NCI-H1105 treated with DMSO at 0.1 percent for 48 hours (cell line): ENCODE results near the gene RCCD1.
A peak's percentile ranks its signal among the peaks of the same experiment; 100 is the strongest.

Experiments
- DNase-seq: peaks from one replicate; lab custom pipeline; 2025; lab: John Stamatoyannopoulos, UW

RCCD1 gene

GRCh38 chr15:90966262-90966661, 11.6 kb downstream of the RCCD1 start:
- no peak for DNase-seq

DNA sequence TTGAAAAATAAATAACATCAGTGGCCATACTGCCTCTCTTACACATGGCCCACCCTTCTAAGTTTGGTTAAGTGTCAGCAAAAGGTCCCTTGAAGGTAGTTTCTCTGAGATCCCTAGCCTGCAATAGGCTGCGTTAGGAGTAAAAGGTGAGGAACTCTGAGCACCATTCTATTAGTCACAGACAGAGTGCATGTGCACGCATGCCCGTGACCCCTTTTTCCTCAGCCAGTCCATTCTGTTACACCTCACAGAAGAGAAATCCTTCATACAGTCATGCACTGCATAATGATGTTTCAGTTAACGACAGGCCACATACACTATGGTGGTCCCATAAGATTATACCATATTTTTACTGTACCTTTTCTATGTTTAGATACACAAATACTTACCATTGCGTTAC, 12.5 kb downstream of the RCCD1 start:
- DNase-seq = no peak

- no peak for DNase-seq
Observed at GRCh38 chr15:90968434-90968833, 13.8 kb downstream of the RCCD1 start.

GRCh38 chr15:90970274-90970673, 15.6 kb downstream of the RCCD1 start:
- DNase-seq = no peak

DNA sequence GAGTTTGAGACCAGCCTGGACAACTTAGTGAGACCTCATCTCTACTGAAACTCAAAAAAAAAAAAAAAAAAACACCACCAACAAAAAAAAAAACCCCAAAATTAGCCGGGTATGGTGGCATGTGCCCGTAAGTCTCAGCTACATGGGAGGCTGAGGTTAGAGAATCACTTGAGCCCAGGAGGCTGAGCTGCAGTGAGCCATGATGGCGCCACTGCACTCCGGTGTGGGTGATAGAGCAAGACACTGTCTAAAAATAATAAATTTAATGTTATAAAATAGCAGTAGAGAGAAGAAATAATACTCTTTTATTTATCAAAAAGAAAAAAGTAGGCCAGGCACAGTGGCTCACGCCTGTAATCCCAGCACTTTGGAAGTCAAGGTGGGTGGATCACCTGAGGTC, 17.4 kb downstream of the RCCD1 start:
- no peak for DNase-seq

DNA sequence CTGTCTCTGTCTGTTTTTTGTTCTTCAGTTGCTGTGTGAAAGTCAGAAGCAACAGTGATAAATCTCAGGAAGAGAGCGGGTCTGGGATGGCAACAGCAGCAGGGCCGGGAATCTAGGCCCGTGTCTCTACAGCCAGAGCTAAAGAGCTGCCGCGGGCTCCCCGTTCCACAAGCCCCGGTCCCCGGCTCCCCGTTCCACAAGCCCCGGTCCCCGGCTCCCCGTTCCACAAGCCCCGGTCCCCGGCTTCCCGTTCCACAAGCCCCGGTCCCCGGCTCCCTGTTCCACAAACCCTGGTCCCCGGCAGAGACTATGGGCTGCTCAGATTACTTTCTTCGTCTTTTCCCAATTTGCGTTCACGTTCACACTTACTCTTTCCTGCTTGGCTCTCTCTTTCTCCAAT, 19.5 kb downstream of the RCCD1 start:
- DNase-seq = no peak

GRCh38 chr15:90979582-90979981, 24.9 kb downstream of the RCCD1 start:
- DNase-seq = no peak

- DNase-seq = no peak
Observed at GRCh38 chr15:90981681-90982080, 27.0 kb downstream of the RCCD1 start.

GRCh38 chr15:90982135-90982534, 27.5 kb downstream of the RCCD1 start:
- no peak for DNase-seq

DNA sequence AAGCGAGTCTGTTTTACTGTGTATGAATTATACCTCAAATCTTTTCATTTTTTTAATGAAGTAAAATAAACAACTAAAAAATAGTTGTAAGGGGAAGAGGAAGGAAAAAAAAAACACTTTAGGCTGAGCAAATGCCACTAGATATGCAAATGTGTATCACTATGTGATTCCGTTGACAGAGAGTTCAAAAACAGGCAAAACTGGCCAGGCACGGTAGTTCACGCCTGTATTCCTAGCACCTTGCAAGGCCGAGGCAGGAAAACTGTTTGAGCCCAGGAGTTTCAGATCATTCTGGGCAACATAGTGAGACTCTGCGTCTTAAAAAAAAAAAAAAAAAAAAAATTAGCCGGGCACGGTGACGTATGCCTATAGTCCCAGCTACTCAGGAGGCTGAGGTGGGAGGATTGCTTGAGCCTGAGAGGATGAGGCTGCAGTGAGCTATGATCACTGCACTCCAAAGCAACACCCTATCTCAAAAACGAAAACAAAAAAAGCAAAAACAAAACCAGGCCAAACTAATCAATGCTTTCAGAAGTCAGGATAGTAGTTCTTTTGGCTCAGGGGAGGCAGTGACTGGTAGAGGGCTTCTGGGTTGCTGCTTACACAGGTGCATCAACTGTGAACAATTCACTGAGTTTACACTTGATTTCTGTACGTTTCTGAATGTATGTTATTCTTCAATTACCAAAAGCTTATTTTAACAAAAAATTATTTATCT, 32.3 kb downstream of the RCCD1 start:
- DNase-seq = no peak

- DNase-seq = no peak
Observed at GRCh38 chr15:90987561-90988141, 33.0 kb downstream of the RCCD1 start.

GRCh38 chr15:90988296-90988695, 33.6 kb downstream of the RCCD1 start:
- no peak for DNase-seq

- no peak for DNase-seq
Observed at GRCh38 chr15:90989040-90989768, 34.5 kb downstream of the RCCD1 start.

DNA sequence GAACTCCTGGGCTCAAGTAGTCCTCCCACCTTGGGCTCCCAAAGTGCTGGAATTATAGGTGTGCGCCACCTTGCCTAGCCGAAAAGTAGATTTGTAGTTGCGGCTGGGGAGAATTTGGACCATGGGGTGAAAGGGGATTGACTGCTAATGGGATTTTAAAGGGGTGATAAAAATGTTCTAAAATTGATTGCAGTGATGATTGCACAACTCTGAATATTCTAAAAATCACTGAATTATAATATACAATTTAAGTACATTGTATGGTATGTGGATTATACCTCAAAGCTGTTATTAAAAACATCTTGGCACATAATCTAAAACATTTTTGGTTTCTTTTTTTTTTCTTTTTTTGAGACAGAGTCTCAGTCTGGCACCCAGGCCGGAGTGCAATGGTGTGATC, 35.8 kb downstream of the RCCD1 start:
- no peak for DNase-seq

- no peak for DNase-seq
Observed at GRCh38 chr15:90991587-90992285, 37.1 kb downstream of the RCCD1 start.

- DNase-seq = no peak
Observed at GRCh38 chr15:90994059-90994416, 39.4 kb downstream of the RCCD1 start.

DNA sequence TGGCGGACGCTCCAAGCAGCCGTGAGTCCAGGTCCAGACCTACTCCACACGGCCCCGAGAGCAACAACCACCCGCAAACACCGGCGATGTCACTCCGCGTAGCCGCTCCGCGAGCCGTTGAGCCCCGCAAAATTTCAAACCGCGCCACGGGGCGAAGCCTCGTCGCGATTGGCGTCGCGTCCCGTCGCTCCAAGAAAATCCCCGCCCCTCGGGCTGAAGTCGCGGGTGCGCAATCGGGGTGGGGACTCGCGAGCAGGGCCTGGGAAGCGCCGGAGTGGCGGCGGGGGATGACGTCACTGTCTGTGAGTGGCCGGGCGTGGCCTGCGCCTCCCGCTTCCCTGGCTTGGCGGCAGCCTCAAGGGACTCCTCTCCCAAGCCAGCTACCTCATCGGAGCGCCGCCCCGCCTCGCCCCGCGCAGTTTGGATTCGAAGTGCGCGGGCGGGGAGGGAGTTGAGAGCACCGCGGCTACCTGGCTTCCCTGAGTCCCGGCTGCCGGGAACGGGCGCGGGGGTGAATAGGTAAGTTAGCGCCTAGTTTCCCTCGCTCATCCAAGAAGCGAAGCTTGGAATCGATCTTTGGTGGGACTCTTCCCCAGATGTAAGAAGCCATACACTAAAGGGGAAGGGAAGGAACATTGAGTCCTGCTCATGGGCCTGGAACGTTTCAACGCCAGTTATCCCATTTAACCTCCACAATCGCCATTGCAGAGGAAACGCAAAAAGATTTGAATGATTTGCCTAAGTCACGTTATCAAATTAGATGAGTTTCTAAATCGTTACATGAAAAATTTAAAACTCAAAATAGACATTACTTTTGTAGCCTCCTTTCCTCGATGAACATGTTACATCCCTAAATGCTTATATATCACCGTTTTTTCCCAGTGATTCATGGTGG, 40.0 kb downstream of the RCCD1 start, which contains the start of gene PRC1:
PRC1 (minus strand) TSS at position 119 of the 895 bp plus-strand sequence; CDS start at position 1, 118 bp downstream.
- peak; percentile 88 for DNase-seq

- no peak for DNase-seq
Observed at GRCh38 chr15:90998737-90999136, 44.1 kb downstream of the RCCD1 start.

DNA sequence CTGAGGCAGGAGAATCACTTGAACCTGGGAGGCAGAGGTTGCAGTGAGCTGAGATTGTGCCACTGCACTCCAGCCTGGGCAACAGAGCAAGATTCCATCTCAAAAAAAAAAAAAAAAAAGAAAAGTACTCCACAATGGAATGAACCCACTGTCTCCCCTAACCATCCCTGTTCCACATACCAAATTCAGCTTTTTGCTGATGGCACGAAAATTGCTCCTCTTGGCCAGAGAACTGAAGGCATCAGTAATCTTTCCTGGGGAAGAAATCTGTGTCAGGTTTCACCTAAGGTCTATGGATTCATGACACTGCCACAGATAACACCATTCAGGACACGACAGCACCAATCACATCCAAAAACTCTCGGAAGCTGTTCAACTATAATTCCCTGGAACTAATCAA, 46.5 kb downstream of the RCCD1 start:
- no peak for DNase-seq

- DNase-seq = no peak
Observed at GRCh38 chr15:91007266-91007665, 52.6 kb downstream of the RCCD1 start.
